K562 (cell line): ENCODE data around the gene KCNK7. TPM values are rescaled to one million over a fixed set of nuclear protein-coding genes. Genes with fewer than 3 reads are reported as not detected.

Experiments
- E2F1 ChIP-seq: sonication (generic); formaldehyde crosslinking; IDR thresholded peaks from 2 replicates; pipeline ENCODE4 v1.8.1; 2023; ENCODE audit warnings: mild to moderate bottlenecking, missing genetic modification reagents, moderate library complexity
- EZH2 ChIP-seq: IDR thresholded peaks from 2 replicates; pipeline ENCODE4 v1.6.1; 2012; ENCODE audit warnings: low read depth, mild to moderate bottlenecking, inconsistent platforms, low read length, borderline replicate concordance
- KLF6 ChIP-seq: fragments of 250-450 bp; sonication (Bioruptor Pico); IDR thresholded peaks from 2 replicates; pipeline ENCODE4 v1.4.0; 2020; ENCODE audit warnings: mild to moderate bottlenecking, moderate library complexity, borderline replicate concordance
- NELFE ChIP-seq: IDR thresholded peaks from 2 replicates; pipeline ENCODE4 v1.6.1; 2011; ENCODE audit warnings: mild to moderate bottlenecking; ENCODE audit not compliant: insufficient read depth, insufficient read length
- RBM22 ChIP-seq: fragments of 200-400 bp; formaldehyde crosslinking; IDR thresholded peaks from 2 replicates; pipeline ENCODE4 v1.6.1; 2018; ENCODE audit warnings: low read length, low read depth; ENCODE audit not compliant: poor library complexity, severe bottlenecking
- UBTF ChIP-seq, 2 experiments: IDR thresholded peaks; 2 replicates each; pipeline ENCODE4 v1.6.1; 2012; ENCODE audit warnings: improper control_type of control experiment in 2 of 2, low read depth in 2 of 2, low read length in 2 of 2, borderline replicate concordance in 1 of 2
- ZBTB40 ChIP-seq, 2 experiments: fragments of 450-650 bp in 1 of 2; sonication (generic) in 1 of 2; formaldehyde crosslinking in 1 of 2; IDR thresholded peaks; 2 replicates each; pipeline versions ENCODE4 v1.7.1 to v1.9.0; 2016 to 2022; ENCODE audit warnings: inconsistent platforms in 1 of 2, mild to moderate bottlenecking in 1 of 2, missing genetic modification reagents in 1 of 2
- polyA plus RNA-seq, 8 experiments: library from polyadenylated mRNA; depleted of rRNA in 4 of 8; stranded (reverse) in 5 of 8; unstranded in 3 of 8; fragments of >200 nt; fragmentation: Nextera tagmentation in 2 of 8; fragmentation: Illumina TruSeq in 1 of 8; extraction: Ambion mirVana in 2 of 8; extraction: Trizol in 1 of 8; gene quantifications; 2 replicates each; pipeline versions ENCODE4 v1.2.1 to v1.2.3, GENCODE V29; 2011 to 2014; ENCODE audit warnings: inconsistent platforms in 1 of 8, missing spikeins in 1 of 8
- total RNA-seq, 7 experiments: library from RNA; depleted of rRNA in 6 of 7; stranded (reverse); fragments of >200 nt in 6 of 7; fragmentation: Illumina TruSeq in 2 of 7; extraction: Trizol in 2 of 7; gene quantifications; 2 replicates each; pipeline versions ENCODE4 v1.2.1 to v1.2.3, GENCODE V29; 2011 to 2021; ENCODE audit warnings: low replicate concordance in 1 of 7
- TF ChIP-seq, protein P1 (sequence below): fragments of 250-450 bp; sonication (Bioruptor Pico); IDR thresholded peaks from 2 replicates; pipeline ENCODE4 v1.8.0; 2021; ENCODE audit warnings: moderate library complexity, mild to moderate bottlenecking, inconsistent platforms

The KCNK7 gene
- total and polyA plus RNA-seq, 9 of the 15 experiments (the other 6 are each of a cell fraction or from before 2014, with no cell fraction given) = 0.07 to 0.40 TPM; not detected in 7

GRCh38 chr11:65569973-65570918 lies 25.4 kb downstream of the KCNK7 start, which contains the start of gene ZNRD2 (continued):
- TF ChIP-seq, protein P1, sequence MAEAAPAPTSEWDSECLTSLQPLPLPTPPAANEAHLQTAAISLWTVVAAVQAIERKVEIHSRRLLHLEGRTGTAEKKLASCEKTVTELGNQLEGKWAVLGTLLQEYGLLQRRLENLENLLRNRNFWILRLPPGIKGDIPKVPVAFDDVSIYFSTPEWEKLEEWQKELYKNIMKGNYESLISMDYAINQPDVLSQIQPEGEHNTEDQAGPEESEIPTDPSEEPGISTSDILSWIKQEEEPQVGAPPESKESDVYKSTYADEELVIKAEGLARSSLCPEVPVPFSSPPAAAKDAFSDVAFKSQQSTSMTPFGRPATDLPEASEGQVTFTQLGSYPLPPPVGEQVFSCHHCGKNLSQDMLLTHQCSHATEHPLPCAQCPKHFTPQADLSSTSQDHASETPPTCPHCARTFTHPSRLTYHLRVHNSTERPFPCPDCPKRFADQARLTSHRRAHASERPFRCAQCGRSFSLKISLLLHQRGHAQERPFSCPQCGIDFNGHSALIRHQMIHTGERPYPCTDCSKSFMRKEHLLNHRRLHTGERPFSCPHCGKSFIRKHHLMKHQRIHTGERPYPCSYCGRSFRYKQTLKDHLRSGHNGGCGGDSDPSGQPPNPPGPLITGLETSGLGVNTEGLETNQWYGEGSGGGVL (CRISPR knock-in tag) = no peak
- TF ChIP-seq EZH2 = no peak
- no peak for TF ChIP-seq RBM22
- TF ChIP-seq NELFE = no peak
- TF ChIP-seq KLF6 (CRISPR knock-in tag) = peak; percentile 48; the same call in 1 of the 2 replicates
- peak; percentile 98 for TF ChIP-seq ZBTB40 (IDR thresholded peaks at IDR 0.05)
- TF ChIP-seq ZBTB40 (CRISPR knock-in tag; IDR thresholded peaks at IDR 0.05) = no peak
- peak in 1 of 2 experiments; percentile 84; a peak in 2 of 4 replicates for TF ChIP-seq UBTF (IDR thresholded peaks at IDR 0.05; ENCODE audit: borderline replicate concordance in 1 of 2, low read depth in 2 of 2, low read length in 2 of 2)
- no peak for TF ChIP-seq E2F1 (CRISPR knock-in tag)
